Activated naive CD4-positive, alpha-beta T cell treated with anti-CD3 and anti-CD28 coated beads, Interleukin-2, amount 10 ng/mL, durations not matched to agents 7 days and 5 days (primary cell): ENCODE data around the gene MVB12A.

Experiments used
- CTCF ChIA-PET: fragments of 350-600 bp; sonication (Branson Sonifier 250); formaldehyde crosslinking; loops from one replicate; lab custom pipeline; 2021; ENCODE audit warnings: antibody characterized with exemption; lab: Charles Lee
- DNase-seq: peaks from one replicate; pipeline ENCODE4 v3.0.0-alpha.2; 2020
- H3K27ac Mint-ChIP-seq: one replicate; pipeline ENCODE4 v1.8.0; 2021; ENCODE audit warnings: mild to moderate bottlenecking, moderate library complexity, mixed read lengths
- H3K27me3 Mint-ChIP-seq: one replicate; pipeline ENCODE4 v1.8.0; 2021; ENCODE audit warnings: mild to moderate bottlenecking, mixed read lengths
- H3K36me3 Mint-ChIP-seq: one replicate; pipeline ENCODE4 v1.8.0; 2021; ENCODE audit warnings: mixed read lengths
- H3K4me1 Mint-ChIP-seq: one replicate; pipeline ENCODE4 v1.8.0; 2021; ENCODE audit warnings: mixed read lengths
- H3K4me3 Mint-ChIP-seq: one replicate; pipeline ENCODE4 v1.8.0; 2021; ENCODE audit warnings: mild to moderate bottlenecking, moderate library complexity, mixed read lengths
- H3K9me3 Mint-ChIP-seq: one replicate; pipeline ENCODE4 v1.8.0; 2021; ENCODE audit warnings: mixed read lengths

MVB12A gene

GRCh38 chr19:17393914-17394313 lies 25.9 kb upstream of the MVB12A start, which contains the start of gene CCDC194:
Gene CCDC194, minus strand, starts transcription at chr19:17394196. Its CDS starts 38 bp downstream, at chr19:17394158.
- peaks cover 3% of the 10 kb centered on the region for H3K9me3 Mint-ChIP-seq
- H3K36me3 Mint-ChIP-seq, result peaks cover 10% of the 10 kb centered on the region
- H3K4me3 Mint-ChIP-seq, result peak within 1 kb of the TSS; percentile 59

GRCh38 chr19:17394891-17395415 lies 24.9 kb upstream of the MVB12A start:
- Mint-ChIP-seq H3K4me1 (peaks cover 30% of the 10 kb centered on the region), H3K27ac (peak overlapping the region; percentile 72), H3K36me3 (peaks cover 11% of the 10 kb centered on the region), H3K9me3 (no peaks in the 10 kb centered on the region), H3K4me3 (peak overlapping the region; percentile 59), H3K27me3 (peaks cover 25% of the 10 kb centered on the region)
- CTCF ChIA-PET, result interaction anchor here (1.0 to 1.4 kb wide), 6 partner anchors 8 to 70 kb away, joined by 3 to 6 read pairs (median 3); no protein-coding TSS in a partner anchor
- DNase-seq, result peak; percentile 84

More at GRCh38 chr19:17393914-17394313, 25.9 kb upstream of the MVB12A start, which contains the start of gene CCDC194:
- peaks cover 36% of the 10 kb centered on the region for H3K27me3 Mint-ChIP-seq
- CTCF ChIA-PET, result interaction anchor here (0.7 to 1.4 kb wide), 5 partner anchors 8 to 73 kb away, joined by 3 to 5 read pairs (median 3); no protein-coding TSS in a partner anchor
- peak within 1 kb of the TSS; percentile 72 for H3K27ac Mint-ChIP-seq
- H3K4me1 Mint-ChIP-seq, result peaks cover 30% of the 10 kb centered on the region
- no peak for DNase-seq

GRCh38 chr19:17398902-17399527 lies 20.8 kb upstream of the MVB12A start:
- Mint-ChIP-seq H3K4me1 (peaks cover 26% of the 10 kb centered on the region), H3K27ac (no peak overlapping the region)

GRCh38 chr19:17401628-17402027 lies 18.2 kb upstream of the MVB12A start:
- Mint-ChIP-seq H3K9me3 (no peaks in the 10 kb centered on the region), H3K4me3 (no peak overlapping the region), H3K4me1 (peaks cover 30% of the 10 kb centered on the region), H3K27ac (no peak overlapping the region), H3K36me3 (peaks cover 25% of the 10 kb centered on the region), H3K27me3 (no peaks in the 10 kb centered on the region)
- DNase-seq, result no peak
- CTCF ChIA-PET, result no interaction called here

More at GRCh38 chr19:17398902-17399527, 20.8 kb upstream of the MVB12A start:
- DNase-seq, result no peak
- Mint-ChIP-seq H3K36me3 (peaks cover 25% of the 10 kb centered on the region), H3K9me3 (no peaks in the 10 kb centered on the region), H3K27me3 (no peaks in the 10 kb centered on the region), H3K4me3 (no peak overlapping the region)
- CTCF ChIA-PET, result interaction anchor here (1.2 kb wide), 1 partner anchor 12 kb away, joined by 4 read pairs; no protein-coding TSS in a partner anchor

GRCh38 chr19:17402982-17403855 lies 16.6 kb upstream of the MVB12A start:
- Mint-ChIP-seq H3K9me3 (no peaks in the 10 kb centered on the region), H3K4me3 (peak overlapping the region; percentile 94), H3K27me3 (no peaks in the 10 kb centered on the region), H3K36me3 (peaks cover 28% of the 10 kb centered on the region), H3K27ac (peak overlapping the region; percentile 88), H3K4me1 (peaks cover 44% of the 10 kb centered on the region)
- CTCF ChIA-PET, result interaction anchor here (0.5 to 1.6 kb wide), 3 partner anchors 9 to 18 kb away, joined by 3 to 4 read pairs (median 3); partner anchors contain the start of gene CCDC194
- peak; percentile 59 for DNase-seq

- H3K4me3 Mint-ChIP-seq, result peak overlapping the region; percentile 94
- H3K4me1 Mint-ChIP-seq, result peaks cover 47% of the 10 kb centered on the region
- H3K27ac Mint-ChIP-seq, result peak overlapping the region; percentile 97
- peaks cover 25% of the 10 kb centered on the region for H3K36me3 Mint-ChIP-seq
- CTCF ChIA-PET, result interaction anchor here (1.5 to 1.6 kb wide), 2 partner anchors 17 to 18 kb away, joined by 3 to 4 read pairs; no protein-coding TSS in a partner anchor
- no peaks in the 10 kb centered on the region for H3K9me3 Mint-ChIP-seq
- peak; percentile 34 for DNase-seq
- no peaks in the 10 kb centered on the region for H3K27me3 Mint-ChIP-seq
Measured at GRCh38 chr19:17404015-17404414, 15.8 kb upstream of the MVB12A start.

GRCh38 chr19:17404621-17405249 lies 15.1 kb upstream of the MVB12A start:
- CTCF ChIA-PET, result interaction anchor here (0.8 to 1.2 kb wide), 3 partner anchors 15 to 62 kb away, joined by 3 to 5 read pairs (median 4); partner anchors contain the start of gene MVB12A
- no peak for DNase-seq
- H3K4me1 Mint-ChIP-seq, result peaks cover 49% of the 10 kb centered on the region
- peaks cover 25% of the 10 kb centered on the region for H3K36me3 Mint-ChIP-seq
- peak overlapping the region; percentile 97 for H3K27ac Mint-ChIP-seq
- no peaks in the 10 kb centered on the region for H3K27me3 Mint-ChIP-seq
- H3K4me3 Mint-ChIP-seq, result peak overlapping the region; percentile 94
- H3K9me3 Mint-ChIP-seq, result no peaks in the 10 kb centered on the region

GRCh38 chr19:17405250-17406045 lies 14.4 kb upstream of the MVB12A start, which contains the start of gene BST2:
Gene BST2, minus strand, starts transcription at chr19:17405630. Its CDS starts 55 bp downstream, at chr19:17405575.
- peak within 1 kb of the TSS; percentile 94 for H3K4me3 Mint-ChIP-seq
- CTCF ChIA-PET, result interaction anchor here (0.8 to 1.9 kb wide), 4 partner anchors 14 to 62 kb away, joined by 3 to 5 read pairs (median 4); partner anchors contain the start of genes MVB12A and TMEM221
- DNase-seq, result peak; percentile 65
- peak within 1 kb of the TSS; percentile 97 for H3K27ac Mint-ChIP-seq
- no peaks in the 10 kb centered on the region for H3K9me3 Mint-ChIP-seq
- peaks cover 50% of the 10 kb centered on the region for H3K4me1 Mint-ChIP-seq
- H3K27me3 Mint-ChIP-seq, result no peaks in the 10 kb centered on the region
- H3K36me3 Mint-ChIP-seq, result peaks cover 25% of the 10 kb centered on the region

GRCh38 chr19:17406046-17406886 lies 13.6 kb upstream of the MVB12A start:
- peak overlapping the region; percentile 97 for H3K27ac Mint-ChIP-seq
- H3K36me3 Mint-ChIP-seq, result peaks cover 23% of the 10 kb centered on the region
- CTCF ChIA-PET, result interaction anchor here (0.6 to 1.9 kb wide), 4 partner anchors 13 to 61 kb away, joined by 3 to 5 read pairs (median 4); partner anchors contain the start of gene TMEM221
- H3K9me3 Mint-ChIP-seq, result no peaks in the 10 kb centered on the region
- H3K27me3 Mint-ChIP-seq, result no peaks in the 10 kb centered on the region
- peak; percentile 49 for DNase-seq
- H3K4me1 Mint-ChIP-seq, result peaks cover 51% of the 10 kb centered on the region
- H3K4me3 Mint-ChIP-seq, result peak overlapping the region; percentile 94

- Mint-ChIP-seq H3K27me3 (no peaks in the 10 kb centered on the region), H3K9me3 (no peaks in the 10 kb centered on the region), H3K27ac (peak overlapping the region; percentile 97), H3K36me3 (peaks cover 24% of the 10 kb centered on the region), H3K4me3 (peak overlapping the region; percentile 94), H3K4me1 (peaks cover 56% of the 10 kb centered on the region)
- CTCF ChIA-PET, result interaction anchor here (1.9 kb wide), 1 partner anchor 42 kb away, joined by 5 read pairs; the partner anchor contains the start of gene TMEM221
- DNase-seq, result no peak
Measured at GRCh38 chr19:17406887-17407196, 13.0 kb upstream of the MVB12A start.

- CTCF ChIA-PET, result no interaction called here
- Mint-ChIP-seq H3K9me3 (no peaks in the 10 kb centered on the region), H3K4me3 (no peak overlapping the region), H3K36me3 (peaks cover 27% of the 10 kb centered on the region), H3K4me1 (peaks cover 45% of the 10 kb centered on the region), H3K27ac (no peak overlapping the region), H3K27me3 (no peaks in the 10 kb centered on the region)
- no peak for DNase-seq
Measured at GRCh38 chr19:17409990-17410389, 9.9 kb upstream of the MVB12A start.

GRCh38 chr19:17411801-17412200 lies 8.0 kb upstream of the MVB12A start:
- CTCF ChIA-PET, result no interaction called here
- Mint-ChIP-seq H3K9me3 (no peaks in the 10 kb centered on the region), H3K27me3 (no peaks in the 10 kb centered on the region), H3K27ac (no peak overlapping the region), H3K4me1 (peaks cover 37% of the 10 kb centered on the region), H3K4me3 (no peak overlapping the region), H3K36me3 (peaks cover 33% of the 10 kb centered on the region)
- no peak for DNase-seq
